Neural cell (in vitro differentiated cells): ENCODE results near the gene SPECC1. TPM values are rescaled to one million over a fixed set of nuclear protein-coding genes. Genes with fewer than 3 reads are reported as not detected.

Source experiments
- H2AFZ ChIP-seq: fragments of 200-600, 300-800 bp; sonication (generic), shearing (Covaris generic); 2 replicates; pipeline ENCODE4 v1.6.0; 2014; ENCODE audit warnings: low read depth, mild to moderate bottlenecking, antibody characterized with exemption, low read length, moderate library complexity
- H3F3A ChIP-seq: fragments of 200-600 bp; shearing (Covaris generic); 2 replicates; pipeline ENCODE4 v1.6.1; 2016; ENCODE audit warnings: mild to moderate bottlenecking, moderate library complexity, mixed read lengths, antibody characterized with exemption, low read length; ENCODE audit not compliant: insufficient read depth, poor library complexity, severe bottlenecking
- H3K27ac ChIP-seq: fragments of 200-600, 300-800 bp; sonication (generic), shearing (Covaris generic); 2 replicates; pipeline ENCODE4 v1.5.1; 2014; ENCODE audit warnings: mild to moderate bottlenecking, low read length, moderate library complexity
- H3K27me3 ChIP-seq: fragments of 300-800, 200-600 bp; sonication (generic), shearing (Covaris generic); 2 replicates; pipeline ENCODE4 v1.6.0; 2014; ENCODE audit warnings: mild to moderate bottlenecking, low read depth, low read length, moderate library complexity; ENCODE audit not compliant: insufficient read depth
- H3K36me3 ChIP-seq: fragments of 300-800, 200-600 bp; sonication (generic), shearing (Covaris generic); 2 replicates; pipeline ENCODE4 v1.5.1; 2014; ENCODE audit warnings: mild to moderate bottlenecking, antibody characterized with exemption, low read length, moderate library complexity; ENCODE audit not compliant: insufficient read depth
- H3K4me2 ChIP-seq: fragments of 300-800, 200-600 bp; sonication (generic), shearing (Covaris generic); 2 replicates; pipeline ENCODE4 v1.6.0; 2014; ENCODE audit warnings: mild to moderate bottlenecking, low read length
- H3K4me3 ChIP-seq: fragments of 300-800, 200-600 bp; sonication (generic), shearing (Covaris generic); 2 replicates; pipeline ENCODE4 v1.5.1; 2014; ENCODE audit warnings: mild to moderate bottlenecking, low read length, moderate library complexity
- H3K79me2 ChIP-seq: fragments of 200-600 bp; shearing (Covaris generic); replicated peaks from 2 replicates; pipeline ENCODE4 v1.6.0; 2014; ENCODE audit warnings: mild to moderate bottlenecking, low read length, moderate library complexity; ENCODE audit not compliant: insufficient read depth
- H3K9ac ChIP-seq: fragments of 300-800, 200-600 bp; sonication (generic), shearing (Covaris generic); 2 replicates; pipeline ENCODE4 v1.6.1; 2016; ENCODE audit warnings: mild to moderate bottlenecking, low read length, mixed read lengths
- H3K9me2 ChIP-seq: fragments of 200-600 bp; shearing (Covaris generic); 2 replicates; pipeline ENCODE4 v1.6.1; 2016; ENCODE audit warnings: mild to moderate bottlenecking, low read length, mixed read lengths; ENCODE audit not compliant: insufficient read depth
- H3K9me3 ChIP-seq: fragments of 200-600, 300-800 bp; sonication (generic), shearing (Covaris generic); 2 replicates; pipeline ENCODE4 v1.6.1; 2016; ENCODE audit warnings: mild to moderate bottlenecking, mixed run types, low read length, moderate library complexity, mixed read lengths
- H4K20me1 ChIP-seq: fragments of 200-600 bp; shearing (Covaris generic); 2 replicates; pipeline ENCODE4 v1.6.1; 2016; ENCODE audit warnings: mild to moderate bottlenecking, mixed run types; ENCODE audit not compliant: insufficient read depth
- EP300 ChIP-seq: fragments of 450-650 bp; conservative IDR thresholded peaks from 2 replicates; pipeline ENCODE4 v1.6.1; 2014; ENCODE audit warnings: antibody characterized with exemption, mild to moderate bottlenecking, moderate library complexity; ENCODE audit not compliant: poor library complexity, severe bottlenecking
- EZH2 ChIP-seq: fragments of 200-600, 300-800 bp; shearing (Covaris generic), sonication (generic); IDR thresholded peaks from 2 replicates; pipeline ENCODE4 v1.6.1; 2014; ENCODE audit warnings: antibody characterized with exemption, low read length, borderline replicate concordance, mild to moderate bottlenecking; ENCODE audit not compliant: insufficient read depth, poor library complexity, severe bottlenecking
- MXI1 ChIP-seq: fragments of 450-650 bp; conservative IDR thresholded peaks from 2 replicates; pipeline ENCODE4 v1.6.1; 2014; ENCODE audit warnings: antibody characterized with exemption, mild to moderate bottlenecking; ENCODE audit not compliant: poor library complexity, severe bottlenecking
- POLR2AphosphoS5 ChIP-seq: IDR thresholded peaks from 2 replicates; pipeline ENCODE4 v1.6.1; 2012
- RAD21 ChIP-seq: fragments of 450-650 bp; conservative IDR thresholded peaks from 2 replicates; pipeline ENCODE4 v1.6.1; 2014; ENCODE audit warnings: antibody characterized with exemption, mild to moderate bottlenecking, moderate library complexity
- SMC3 ChIP-seq: fragments of 450-650 bp; conservative IDR thresholded peaks from 2 replicates; pipeline ENCODE4 v1.6.1; 2014; ENCODE audit warnings: antibody characterized with exemption, mild to moderate bottlenecking, moderate library complexity; ENCODE audit not compliant: poor library complexity
- TAF1 ChIP-seq: IDR thresholded peaks from 2 replicates; pipeline ENCODE4 v1.6.1; 2012; ENCODE audit warnings: low read depth
- polyA plus RNA-seq: library from polyadenylated mRNA; depleted of rRNA; stranded (reverse); fragments of >200 nt; gene quantifications from 2 replicates; pipeline ENCODE4 v1.2.3, GENCODE V29; 2014
- TF ChIP-seq, protein P1 (sequence below): fragments of 450-650 bp; IDR thresholded peaks from 2 replicates; pipeline ENCODE4 v1.5.1; 2014; ENCODE audit warnings: antibody characterized with exemption, mild to moderate bottlenecking, moderate library complexity; ENCODE audit not compliant: poor library complexity, severe bottlenecking
- TF ChIP-seq, protein P2 (sequence below): IDR thresholded peaks from 2 replicates; pipeline ENCODE4 v1.6.1; 2012; ENCODE audit warnings: borderline replicate concordance

SPECC1 gene
- polyA plus RNA-seq, 1 donor from 2014 or later: 8.6 TPM

DNA sequence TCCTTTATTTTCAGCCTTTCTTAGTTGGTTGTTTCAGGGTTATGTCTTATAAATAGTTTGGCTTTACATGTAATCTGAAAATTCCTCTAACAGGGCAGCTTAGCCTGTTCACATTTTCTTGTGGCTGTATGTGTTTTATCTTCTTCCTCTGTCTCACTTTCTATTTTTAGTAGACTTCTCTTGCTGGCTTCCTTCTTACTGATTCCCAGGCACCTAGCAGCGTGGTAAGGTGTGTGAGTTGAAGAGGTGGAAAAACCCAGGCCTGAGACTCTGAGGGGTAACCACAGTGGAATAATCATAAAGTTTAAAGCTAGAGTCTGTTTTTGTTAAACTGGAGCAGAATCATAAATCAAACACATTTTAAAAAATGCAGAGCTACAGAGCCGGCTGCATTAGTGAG, 267.3 kb downstream of the SPECC1 start:
- Histone ChIP-seq H3K9me2 (no peaks in the 10 kb centered on the region), H2AFZ (no peak overlapping the region), H3K4me2 (no peak overlapping the region), H3K4me3 (no peak overlapping the region), H3K27ac (no peak overlapping the region), H3K79me2 (no peaks in the 10 kb centered on the region), H3K27me3 (no peaks in the 10 kb centered on the region), H3K36me3 (no peaks in the 10 kb centered on the region), H3K9me3 (no peaks in the 10 kb centered on the region), H3F3A (no peaks in the 10 kb centered on the region), H4K20me1 (no peaks in the 10 kb centered on the region), H3K9ac (no peak overlapping the region)
- TF ChIP-seq MXI1: no peak
- no peak for TF ChIP-seq EZH2
- no peak for TF ChIP-seq SMC3
- TF ChIP-seq, protein P1, sequence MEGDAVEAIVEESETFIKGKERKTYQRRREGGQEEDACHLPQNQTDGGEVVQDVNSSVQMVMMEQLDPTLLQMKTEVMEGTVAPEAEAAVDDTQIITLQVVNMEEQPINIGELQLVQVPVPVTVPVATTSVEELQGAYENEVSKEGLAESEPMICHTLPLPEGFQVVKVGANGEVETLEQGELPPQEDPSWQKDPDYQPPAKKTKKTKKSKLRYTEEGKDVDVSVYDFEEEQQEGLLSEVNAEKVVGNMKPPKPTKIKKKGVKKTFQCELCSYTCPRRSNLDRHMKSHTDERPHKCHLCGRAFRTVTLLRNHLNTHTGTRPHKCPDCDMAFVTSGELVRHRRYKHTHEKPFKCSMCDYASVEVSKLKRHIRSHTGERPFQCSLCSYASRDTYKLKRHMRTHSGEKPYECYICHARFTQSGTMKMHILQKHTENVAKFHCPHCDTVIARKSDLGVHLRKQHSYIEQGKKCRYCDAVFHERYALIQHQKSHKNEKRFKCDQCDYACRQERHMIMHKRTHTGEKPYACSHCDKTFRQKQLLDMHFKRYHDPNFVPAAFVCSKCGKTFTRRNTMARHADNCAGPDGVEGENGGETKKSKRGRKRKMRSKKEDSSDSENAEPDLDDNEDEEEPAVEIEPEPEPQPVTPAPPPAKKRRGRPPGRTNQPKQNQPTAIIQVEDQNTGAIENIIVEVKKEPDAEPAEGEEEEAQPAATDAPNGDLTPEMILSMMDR: no peak
- TF ChIP-seq RAD21: no peak
- TF ChIP-seq TAF1: no peak
- TF ChIP-seq, protein P2, sequence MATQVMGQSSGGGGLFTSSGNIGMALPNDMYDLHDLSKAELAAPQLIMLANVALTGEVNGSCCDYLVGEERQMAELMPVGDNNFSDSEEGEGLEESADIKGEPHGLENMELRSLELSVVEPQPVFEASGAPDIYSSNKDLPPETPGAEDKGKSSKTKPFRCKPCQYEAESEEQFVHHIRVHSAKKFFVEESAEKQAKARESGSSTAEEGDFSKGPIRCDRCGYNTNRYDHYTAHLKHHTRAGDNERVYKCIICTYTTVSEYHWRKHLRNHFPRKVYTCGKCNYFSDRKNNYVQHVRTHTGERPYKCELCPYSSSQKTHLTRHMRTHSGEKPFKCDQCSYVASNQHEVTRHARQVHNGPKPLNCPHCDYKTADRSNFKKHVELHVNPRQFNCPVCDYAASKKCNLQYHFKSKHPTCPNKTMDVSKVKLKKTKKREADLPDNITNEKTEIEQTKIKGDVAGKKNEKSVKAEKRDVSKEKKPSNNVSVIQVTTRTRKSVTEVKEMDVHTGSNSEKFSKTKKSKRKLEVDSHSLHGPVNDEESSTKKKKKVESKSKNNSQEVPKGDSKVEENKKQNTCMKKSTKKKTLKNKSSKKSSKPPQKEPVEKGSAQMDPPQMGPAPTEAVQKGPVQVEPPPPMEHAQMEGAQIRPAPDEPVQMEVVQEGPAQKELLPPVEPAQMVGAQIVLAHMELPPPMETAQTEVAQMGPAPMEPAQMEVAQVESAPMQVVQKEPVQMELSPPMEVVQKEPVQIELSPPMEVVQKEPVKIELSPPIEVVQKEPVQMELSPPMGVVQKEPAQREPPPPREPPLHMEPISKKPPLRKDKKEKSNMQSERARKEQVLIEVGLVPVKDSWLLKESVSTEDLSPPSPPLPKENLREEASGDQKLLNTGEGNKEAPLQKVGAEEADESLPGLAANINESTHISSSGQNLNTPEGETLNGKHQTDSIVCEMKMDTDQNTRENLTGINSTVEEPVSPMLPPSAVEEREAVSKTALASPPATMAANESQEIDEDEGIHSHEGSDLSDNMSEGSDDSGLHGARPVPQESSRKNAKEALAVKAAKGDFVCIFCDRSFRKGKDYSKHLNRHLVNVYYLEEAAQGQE: no peak
- TF ChIP-seq EP300: no peak
- TF ChIP-seq POLR2AphosphoS5: no peak

DNA sequence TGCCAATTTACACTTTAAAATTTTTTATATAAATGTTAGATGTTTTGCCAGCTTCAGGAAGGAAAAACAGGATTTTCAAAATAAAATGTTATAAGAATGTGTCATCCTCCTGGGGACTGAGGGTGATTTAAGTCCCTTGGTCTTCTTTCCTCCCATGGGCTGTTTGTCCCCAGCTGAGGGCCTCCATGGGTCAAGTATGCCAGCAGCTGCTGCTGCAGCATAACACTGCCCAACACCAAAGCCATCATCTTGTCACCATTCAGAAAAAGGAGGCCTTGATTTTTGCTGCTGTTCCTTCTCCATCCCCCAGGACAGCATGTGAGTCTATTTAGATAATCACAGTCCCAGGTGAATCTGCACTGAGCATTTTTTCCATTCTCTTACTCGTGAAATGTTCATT, 269.6 kb downstream of the SPECC1 start:
- no peaks in the 10 kb centered on the region for H3K79me2 ChIP-seq
- TF ChIP-seq, protein P2: no peak
- no peak for TF ChIP-seq TAF1
- TF ChIP-seq RAD21: no peak
- TF ChIP-seq SMC3: no peak
- no peak for TF ChIP-seq EZH2
- no peak for TF ChIP-seq MXI1
- H2AFZ ChIP-seq: no peak overlapping the region
- H3K36me3 ChIP-seq: no peaks in the 10 kb centered on the region
- H3K27me3 ChIP-seq: no peaks in the 10 kb centered on the region
- no peaks in the 10 kb centered on the region for H4K20me1 ChIP-seq
- no peaks in the 10 kb centered on the region for H3K9me3 ChIP-seq
- H3K9me2 ChIP-seq: no peaks in the 10 kb centered on the region
- no peak overlapping the region for H3K4me2 ChIP-seq
- H3K9ac ChIP-seq: no peak overlapping the region
- H3K4me3 ChIP-seq: no peak overlapping the region
- H3K27ac ChIP-seq: no peak overlapping the region
- H3F3A ChIP-seq: no peaks in the 10 kb centered on the region
